BLaER1 (cell line): ENCODE data around the gene MICA.
"Not testable (repeated sequence)": the region's sequence is repeated elsewhere in the genome, so short reads cannot be mapped to it uniquely, and the experiment has no call there.

Experiments
- H3K27ac ChIP-seq: shearing (Covaris generic); formaldehyde crosslinking; 2 replicates; pipeline ENCODE4 v1.8.1; 2022
- H3K27me3 ChIP-seq: shearing (Covaris generic); formaldehyde crosslinking; 2 replicates; pipeline ENCODE4 v1.8.1; 2022
- H3K36me3 ChIP-seq: shearing (Covaris generic); formaldehyde crosslinking; 2 replicates; pipeline ENCODE4 v1.8.1; 2022
- H3K4me1 ChIP-seq: shearing (Covaris generic); formaldehyde crosslinking; 2 replicates; pipeline ENCODE4 v1.8.1; 2022
- H3K4me2 ChIP-seq: shearing (Covaris generic); formaldehyde crosslinking; 2 replicates; pipeline ENCODE4 v1.8.1; 2022
- H3K4me3 ChIP-seq: shearing (Covaris generic); formaldehyde crosslinking; 2 replicates; pipeline ENCODE4 v1.8.1; 2022
- H3K9ac ChIP-seq: shearing (Covaris generic); formaldehyde crosslinking; 2 replicates; pipeline ENCODE4 v1.8.1; 2022
- H3K9me3 ChIP-seq: shearing (Covaris generic); formaldehyde crosslinking; 2 replicates; pipeline ENCODE4 v1.8.1; 2022
- H4K20me1 ChIP-seq: shearing (Covaris generic); formaldehyde crosslinking; 2 replicates; pipeline ENCODE4 v1.8.1; 2022
- Cebpa-rat ChIP-seq: shearing (Covaris generic); IDR thresholded peaks from 2 replicates; pipeline ENCODE4 v1.8.1; 2022

Gene MICA

GRCh38 chr6:31423550-31423949, 20.2 kb downstream of the MICA start:
- Histone ChIP-seq H3K4me1 (no peaks in the 10 kb centered on the region), H4K20me1 (no peaks in the 10 kb centered on the region), H3K9me3 (no peaks in the 10 kb centered on the region), H3K9ac (no peak overlapping the region), H3K4me2 (no peak overlapping the region), H3K4me3 (no peak overlapping the region), H3K27ac (no peak overlapping the region), H3K36me3 (no peaks in the 10 kb centered on the region), H3K27me3 (no peaks in the 10 kb centered on the region)
- no peak for TF ChIP-seq Cebpa-rat

DNA sequence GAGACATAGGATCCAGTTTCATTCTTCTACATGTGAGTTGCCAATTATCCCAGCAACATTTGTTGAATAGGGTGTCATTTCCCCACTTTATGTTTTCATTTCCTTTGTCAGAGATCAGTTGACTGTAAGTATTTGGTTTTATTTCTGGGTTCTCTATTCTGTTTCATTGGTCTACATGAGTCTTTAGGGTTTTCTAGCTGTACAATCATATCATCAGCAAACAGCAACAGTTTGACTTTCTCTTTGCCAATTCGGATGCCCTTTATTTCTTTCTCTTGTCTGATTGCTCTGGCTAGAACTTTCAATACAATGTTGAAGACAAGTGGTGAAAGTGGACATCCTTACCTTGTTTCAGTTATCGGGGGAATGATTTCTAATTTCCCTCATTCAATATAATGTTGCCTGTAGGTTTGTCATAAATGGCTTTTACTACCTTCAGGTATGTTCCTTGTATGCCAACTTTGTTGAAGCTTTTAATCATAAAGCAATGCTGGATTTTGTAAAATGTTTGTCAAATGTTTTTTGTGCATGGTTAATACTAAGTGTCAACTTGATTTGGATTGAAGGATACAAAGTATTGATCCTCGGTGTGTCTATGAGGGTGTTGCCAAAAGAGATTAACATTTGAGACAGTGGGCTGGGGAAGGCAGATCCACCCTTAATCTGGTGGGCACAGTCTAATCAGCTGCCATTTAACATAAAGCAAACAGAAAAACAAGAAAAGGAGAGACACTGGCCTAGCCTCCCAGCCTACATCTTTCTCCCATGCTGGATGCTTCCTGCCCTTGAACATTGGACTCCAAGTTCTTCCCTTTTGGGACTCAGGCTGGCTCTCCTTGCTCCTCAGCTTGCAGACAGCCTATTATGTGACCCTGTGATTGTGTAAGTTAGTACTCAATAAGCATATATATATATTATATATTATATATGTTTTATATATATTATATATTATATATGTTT, 23.3 kb downstream of the MICA start:
- Histone ChIP-seq H3K36me3 (no peaks in the 10 kb centered on the region), H3K9me3 (peaks cover 14% of the 10 kb centered on the region), H3K27me3 (no peaks in the 10 kb centered on the region), H4K20me1 (no peaks in the 10 kb centered on the region), H3K4me3 (no peak overlapping the region), H3K4me1 (no peaks in the 10 kb centered on the region), H3K4me2 (no peak overlapping the region), H3K27ac (no peak overlapping the region), H3K9ac (no peak overlapping the region)
- TF ChIP-seq Cebpa-rat, result no peak

- no peaks in the 10 kb centered on the region for H3K27me3 ChIP-seq
- no peak for TF ChIP-seq Cebpa-rat
Measured at GRCh38 chr6:31430449-31430848, 27.1 kb downstream of the MICA start.

GRCh38 chr6:31435051-31435450, 31.7 kb downstream of the MICA start:
- H3K36me3 ChIP-seq, H3K27me3 ChIP-seq, H3K9ac ChIP-seq, H3K27ac ChIP-seq, H3K4me3 ChIP-seq, H4K20me1 ChIP-seq, H3K4me1 ChIP-seq, H3K4me2 ChIP-seq: not testable (repeated sequence)
- peaks cover 31% of the 10 kb centered on the region for H3K9me3 ChIP-seq

More at GRCh38 chr6:31430449-31430848, 27.1 kb downstream of the MICA start:
- no peak overlapping the region for H3K27ac ChIP-seq
- no peak overlapping the region for H3K4me3 ChIP-seq
- no peaks in the 10 kb centered on the region for H3K36me3 ChIP-seq
- H3K4me1 ChIP-seq, result no peaks in the 10 kb centered on the region
- H3K9ac ChIP-seq, result no peak overlapping the region
- H3K4me2 ChIP-seq, result no peak overlapping the region
- no peaks in the 10 kb centered on the region for H4K20me1 ChIP-seq
- peaks cover 14% of the 10 kb centered on the region for H3K9me3 ChIP-seq

- Histone ChIP-seq H3K9ac (no peak overlapping the region), H3K4me1 (peaks cover 22% of the 10 kb centered on the region), H3K9me3 (peaks cover 19% of the 10 kb centered on the region), H3K27ac (no peak overlapping the region), H3K27me3 (no peaks in the 10 kb centered on the region), H3K36me3 (no peaks in the 10 kb centered on the region), H4K20me1 (no peaks in the 10 kb centered on the region), H3K4me2 (no peak overlapping the region), H3K4me3 (no peak overlapping the region)
- TF ChIP-seq Cebpa-rat, result no peak
Measured at GRCh38 chr6:31438222-31438621, 34.8 kb downstream of the MICA start.

DNA sequence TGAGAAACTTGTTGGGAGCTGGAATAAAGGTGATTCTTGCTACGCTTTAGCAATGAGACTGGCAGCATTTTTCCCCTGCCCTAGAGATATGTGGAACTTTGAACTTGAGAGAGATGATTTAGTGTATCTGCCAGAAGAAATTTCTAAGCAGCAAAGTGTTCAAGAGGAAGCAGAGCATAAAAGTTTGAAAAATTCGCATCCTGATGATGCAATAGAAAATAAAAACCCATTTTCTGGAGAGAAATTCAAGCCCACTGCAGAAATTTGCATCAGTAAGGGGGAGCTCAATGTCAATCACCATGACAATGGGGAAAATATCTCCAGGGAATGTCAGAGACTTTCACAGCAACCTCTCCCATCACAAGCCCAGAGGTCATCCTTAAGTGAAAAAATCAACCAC, 35.3 kb downstream of the MICA start:
- no peak overlapping the region for H3K27ac ChIP-seq
- no peaks in the 10 kb centered on the region for H3K36me3 ChIP-seq
- TF ChIP-seq Cebpa-rat, result no peak
- H3K4me3 ChIP-seq, result no peak overlapping the region
- no peaks in the 10 kb centered on the region for H4K20me1 ChIP-seq
- no peaks in the 10 kb centered on the region for H3K27me3 ChIP-seq
- H3K9ac ChIP-seq, result no peak overlapping the region
- H3K4me1 ChIP-seq, result peaks cover 26% of the 10 kb centered on the region
- no peak overlapping the region for H3K4me2 ChIP-seq
- H3K9me3 ChIP-seq, result peaks cover 19% of the 10 kb centered on the region

DNA sequence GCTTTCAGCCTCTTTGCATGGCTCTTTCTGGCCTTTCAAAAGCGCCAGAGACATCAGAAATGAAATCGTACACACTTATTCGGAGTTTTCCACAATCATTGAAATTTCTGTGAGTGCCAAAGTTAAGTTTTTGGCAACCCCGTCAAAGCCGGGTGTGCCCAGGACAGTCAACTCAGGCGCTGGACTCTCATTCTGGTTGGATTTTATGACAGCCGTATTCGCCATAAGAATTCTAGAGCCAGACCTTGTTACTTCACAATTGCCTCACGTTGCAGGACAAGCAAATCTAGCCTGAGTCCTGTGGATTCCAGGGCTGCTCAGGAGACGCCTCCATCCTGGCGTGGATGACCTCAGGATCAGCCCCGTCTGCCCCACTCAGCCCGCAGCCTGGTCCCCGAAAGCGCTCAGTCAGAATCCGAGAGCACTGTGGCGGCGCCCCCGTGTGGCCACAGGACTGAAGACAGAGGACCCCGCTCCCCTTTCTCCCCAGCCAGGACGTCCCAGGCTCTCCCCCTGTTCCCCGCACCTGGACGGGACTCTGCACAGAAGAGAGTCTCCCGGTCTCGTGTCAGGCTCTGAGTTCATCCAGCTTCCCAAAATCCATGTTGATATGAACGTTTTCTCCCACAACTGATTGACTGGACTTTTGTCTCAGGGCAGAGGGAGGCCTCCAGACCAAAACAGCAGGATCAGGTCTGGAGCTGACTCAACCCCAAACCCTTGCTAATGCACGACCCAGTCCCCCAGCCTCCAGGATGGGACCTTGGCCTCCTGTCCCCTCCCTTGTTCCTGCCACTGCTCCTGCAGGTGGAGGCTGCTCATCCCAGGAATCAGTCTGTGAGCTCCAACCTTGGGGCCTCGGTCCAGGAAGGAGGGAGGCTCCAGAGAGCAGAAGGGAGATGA, 38.2 kb downstream of the MICA start:
- no peaks in the 10 kb centered on the region for H4K20me1 ChIP-seq
- no peak overlapping the region for H3K4me3 ChIP-seq
- TF ChIP-seq Cebpa-rat, result no peak
- H3K27me3 ChIP-seq, result no peaks in the 10 kb centered on the region
- H3K9me3 ChIP-seq, result peaks cover 19% of the 10 kb centered on the region
- H3K27ac ChIP-seq, result no peak overlapping the region
- no peaks in the 10 kb centered on the region for H3K36me3 ChIP-seq
- H3K4me1 ChIP-seq, result peaks cover 28% of the 10 kb centered on the region
- H3K9ac ChIP-seq, result 0 out of 2 replicates have a peak overlapping the region, but pooled peaks have one; percentile 9
- peak overlapping the region; percentile 71 for H3K4me2 ChIP-seq

GRCh38 chr6:31446481-31446880, 43.1 kb downstream of the MICA start:
- H3K36me3 ChIP-seq, result no peaks in the 10 kb centered on the region
- no peaks in the 10 kb centered on the region for H4K20me1 ChIP-seq
- H3K27ac ChIP-seq, result no peak overlapping the region
- H3K4me3 ChIP-seq, result no peak overlapping the region
- no peaks in the 10 kb centered on the region for H3K27me3 ChIP-seq
- peaks cover 11% of the 10 kb centered on the region for H3K9me3 ChIP-seq
- no peak for TF ChIP-seq Cebpa-rat
- no peak overlapping the region for H3K4me2 ChIP-seq
- no peak overlapping the region for H3K9ac ChIP-seq
- peaks cover 28% of the 10 kb centered on the region for H3K4me1 ChIP-seq

DNA sequence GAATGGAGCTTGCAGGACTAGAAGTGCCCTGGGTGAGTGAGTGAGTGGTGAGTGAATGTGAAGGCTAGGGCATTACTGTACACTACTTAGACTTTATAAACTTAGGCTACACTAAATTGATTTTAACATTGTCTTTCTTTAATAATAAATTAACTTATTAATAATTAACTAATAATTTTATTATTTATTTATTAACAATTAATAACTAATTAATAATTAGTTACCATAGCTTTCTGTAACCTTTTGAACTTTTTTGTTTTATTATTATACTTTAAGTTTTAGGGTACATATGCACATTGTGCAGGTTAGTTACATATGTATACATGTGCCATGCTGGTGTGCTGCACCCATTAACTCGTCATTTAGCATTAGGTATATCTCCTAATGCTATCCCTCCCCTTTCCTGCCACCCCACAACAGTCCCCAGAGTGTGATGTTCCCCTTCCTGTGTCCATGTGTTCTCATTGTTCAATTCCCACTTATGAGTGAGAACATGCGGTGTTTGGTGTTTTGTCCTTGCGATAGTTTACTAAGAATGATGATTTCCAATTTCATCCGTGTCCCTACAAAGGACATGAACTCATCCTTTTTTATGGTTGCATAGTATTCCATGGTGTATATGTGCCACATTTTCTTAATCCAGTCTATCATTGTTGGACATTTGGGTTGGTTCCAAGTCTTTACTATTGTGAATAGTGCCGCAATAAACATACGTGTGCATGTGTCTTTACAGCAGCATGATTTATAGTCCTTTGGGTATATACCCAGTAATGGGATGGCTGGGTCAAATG, 43.8 kb downstream of the MICA start:
- H3K4me2 ChIP-seq, H3K27me3 ChIP-seq, H3K27ac ChIP-seq, H3K9ac ChIP-seq, H3K4me3 ChIP-seq, H3K36me3 ChIP-seq, H4K20me1 ChIP-seq: not testable (repeated sequence)
- peaks cover 12% of the 10 kb centered on the region for H3K9me3 ChIP-seq
- peaks cover 21% of the 10 kb centered on the region for H3K4me1 ChIP-seq
